ENCODE measurements around the gene NDUFA13.

NDUFA13 gene

GRCh38 chr19:19514215-19514657, 1.8 kb upstream of the NDUFA13 start:
- no peak for DNase-seq (ENCODE audit: low read depth, low spot score)
- no CpG with 5 or more reads among the region's 46 CpGs for WGBS (ENCODE audit: insufficient coverage, insufficient read length)
- no peaks in the 10 kb centered on the region for H3K9me3 ChIP-seq (ENCODE audit: control insufficient read depth, insufficient read depth, low read length)
- H3K4me1 ChIP-seq (ENCODE audit: control insufficient read depth, insufficient read depth, low read length): no peaks in the 10 kb centered on the region
- H3K27ac ChIP-seq (ENCODE audit: low read length): no peak overlapping the region
- no peaks in the 10 kb centered on the region for H3K27me3 ChIP-seq (ENCODE audit: control insufficient read depth, insufficient read depth, low read length)
- H3K4me3 ChIP-seq (ENCODE audit: low read length): no peak overlapping the region
- peaks cover 3% of the 10 kb centered on the region; the same call in 1 of the 2 replicates for H3K36me3 ChIP-seq (ENCODE audit: control insufficient read depth, insufficient read depth, low read length)

DNA sequence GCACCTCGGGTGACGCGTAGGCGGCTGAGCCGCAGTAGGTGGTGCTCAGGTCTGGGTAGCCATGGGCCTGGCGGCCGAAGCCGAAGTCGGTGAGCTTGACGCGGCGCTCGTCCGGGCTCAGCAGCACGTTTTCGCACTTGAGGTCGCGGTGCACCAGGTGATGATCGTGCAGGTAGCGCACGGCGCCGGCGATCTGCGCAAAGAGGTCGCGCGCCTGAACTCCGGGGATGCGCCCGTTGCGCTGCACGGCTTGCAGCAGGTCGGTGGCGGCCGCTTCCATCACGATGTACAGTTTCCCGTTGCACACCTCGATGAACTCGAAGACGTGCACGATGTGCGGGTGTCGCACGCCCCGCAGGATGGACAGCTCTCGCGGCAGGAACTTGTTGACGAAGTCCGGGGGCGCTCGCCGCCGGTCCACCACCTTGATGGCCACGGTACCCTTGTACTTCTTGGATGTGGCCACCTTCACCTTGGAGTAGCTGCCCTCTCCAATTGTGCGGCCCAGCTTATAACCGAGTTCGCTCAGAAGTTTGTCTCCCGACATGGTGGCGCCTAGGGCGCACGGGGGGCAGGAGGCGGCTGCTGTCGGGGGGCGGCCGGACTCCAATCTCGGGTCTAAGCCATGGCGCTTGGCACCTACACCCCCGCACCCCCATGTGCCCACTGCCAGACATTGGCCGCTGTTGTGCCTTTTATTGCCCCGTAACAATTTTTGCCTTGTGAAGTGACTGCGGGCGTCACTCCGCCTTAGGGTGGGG, 964 bp upstream of the NDUFA13 start, which contains the start of gene TSSK6:
TSSK6 (minus strand) TSS at position 668 of the 761 bp plus-strand sequence; CDS start at position 547, 121 bp downstream.
- WGBS (ENCODE audit: insufficient coverage, insufficient read length): no CpG with 5 or more reads among the region's 74 CpGs
- H3K4me3 ChIP-seq (ENCODE audit: low read length): peak within 1 kb of the TSS; percentile 75
- DNase-seq (ENCODE audit: low read depth, low spot score): no peak
- H3K4me1 ChIP-seq (ENCODE audit: control insufficient read depth, insufficient read depth, low read length): no peaks in the 10 kb centered on the region
- peaks cover 7% of the 10 kb centered on the region; the same call in 1 of the 2 replicates for H3K36me3 ChIP-seq (ENCODE audit: control insufficient read depth, insufficient read depth, low read length)
- no peaks in the 10 kb centered on the region for H3K27me3 ChIP-seq (ENCODE audit: control insufficient read depth, insufficient read depth, low read length)
- H3K9me3 ChIP-seq (ENCODE audit: control insufficient read depth, insufficient read depth, low read length): no peaks in the 10 kb centered on the region
- no peak within 1 kb of the TSS for H3K27ac ChIP-seq (ENCODE audit: low read length)

DNA sequence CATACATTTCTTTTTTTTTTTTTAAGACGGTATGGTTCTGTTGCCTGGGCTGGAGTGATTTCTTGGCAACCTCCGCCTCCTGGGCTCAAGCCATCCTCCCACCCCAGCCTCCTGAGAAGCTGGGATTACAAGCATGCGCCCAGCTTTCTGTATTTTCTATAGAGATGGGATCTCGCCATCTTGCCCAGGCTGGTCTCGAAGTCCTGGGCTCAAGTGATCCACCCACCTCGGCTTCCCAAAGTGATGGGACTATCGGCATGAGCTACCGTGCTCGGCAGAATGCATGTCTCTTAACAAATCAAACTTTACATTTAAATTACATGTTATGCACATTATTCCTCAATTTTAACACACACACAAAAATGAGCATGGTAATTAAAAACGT, 1.2 kb downstream of the NDUFA13 start:
- no peak overlapping the region for H3K4me3 ChIP-seq (ENCODE audit: low read length)
- no peak overlapping the region for H3K27ac ChIP-seq (ENCODE audit: low read length)
- no peaks in the 10 kb centered on the region for H3K27me3 ChIP-seq (ENCODE audit: control insufficient read depth, insufficient read depth, low read length)
- H3K4me1 ChIP-seq (ENCODE audit: control insufficient read depth, insufficient read depth, low read length): no peaks in the 10 kb centered on the region
- peaks cover 9% of the 10 kb centered on the region; the same call in 1 of the 2 replicates for H3K36me3 ChIP-seq (ENCODE audit: control insufficient read depth, insufficient read depth, low read length)
- no CpG with 5 or more reads among the region's 10 CpGs for WGBS (ENCODE audit: insufficient coverage, insufficient read length)
- no peak for DNase-seq (ENCODE audit: low read depth, low spot score)
- H3K9me3 ChIP-seq (ENCODE audit: control insufficient read depth, insufficient read depth, low read length): no peaks in the 10 kb centered on the region; the same call in 1 of the 2 replicates

GRCh38 chr19:19520989-19521388, 5.0 kb downstream of the NDUFA13 start:
- Histone ChIP-seq H3K27me3 (ENCODE audit: control insufficient read depth, insufficient read depth, low read length) (no peaks in the 10 kb centered on the region), H3K4me1 (ENCODE audit: control insufficient read depth, insufficient read depth, low read length) (0 out of 2 replicates have a peak, but pooled peaks cover 2% of the 10 kb centered on the region), H3K27ac (ENCODE audit: low read length) (no peak overlapping the region), H3K36me3 (ENCODE audit: control insufficient read depth, insufficient read depth, low read length) (peaks cover 8% of the 10 kb centered on the region; the same call in 1 of the 2 replicates), H3K4me3 (ENCODE audit: low read length) (no peak overlapping the region), H3K9me3 (ENCODE audit: control insufficient read depth, insufficient read depth, low read length) (no peaks in the 10 kb centered on the region; the same call in 1 of the 2 replicates)
- no CpG with 5 or more reads among the region's 6 CpGs for WGBS (ENCODE audit: insufficient coverage, insufficient read length)
- DNase-seq (ENCODE audit: low read depth, low spot score): no peak

DNA sequence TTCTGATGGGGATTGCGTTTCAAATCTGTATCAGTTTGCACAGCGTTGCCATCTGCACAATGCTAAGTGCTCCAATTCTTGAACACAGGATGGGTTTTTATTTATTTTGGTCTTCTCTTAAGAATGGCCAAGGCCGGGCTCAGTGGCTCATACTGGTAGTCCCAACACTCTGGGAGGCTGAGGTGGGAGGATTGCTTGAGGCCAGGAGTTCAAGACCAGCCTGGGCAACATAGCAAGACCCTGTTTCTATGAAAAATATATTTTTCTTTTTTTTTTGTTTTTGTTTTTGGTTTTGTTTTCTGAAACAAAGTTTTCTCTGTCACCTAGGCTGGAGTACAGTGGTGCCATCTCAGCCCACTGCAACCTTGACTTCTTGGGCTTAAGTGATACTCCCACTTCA, 7.2 kb downstream of the NDUFA13 start:
- no CpG with 5 or more reads among the region's 3 CpGs for WGBS (ENCODE audit: insufficient coverage, insufficient read length)
- Histone ChIP-seq H3K27me3 (ENCODE audit: control insufficient read depth, insufficient read depth, low read length) (no peaks in the 10 kb centered on the region), H3K4me1 (ENCODE audit: control insufficient read depth, insufficient read depth, low read length) (0 out of 2 replicates have a peak, but pooled peaks cover 2% of the 10 kb centered on the region), H3K9me3 (ENCODE audit: control insufficient read depth, insufficient read depth, low read length) (no peaks in the 10 kb centered on the region; the same call in 1 of the 2 replicates), H3K27ac (ENCODE audit: low read length) (no peak overlapping the region), H3K36me3 (ENCODE audit: control insufficient read depth, insufficient read depth, low read length) (peaks cover 14% of the 10 kb centered on the region), H3K4me3 (ENCODE audit: low read length) (no peak overlapping the region)
- no peak for DNase-seq (ENCODE audit: low read depth, low spot score)

DNA sequence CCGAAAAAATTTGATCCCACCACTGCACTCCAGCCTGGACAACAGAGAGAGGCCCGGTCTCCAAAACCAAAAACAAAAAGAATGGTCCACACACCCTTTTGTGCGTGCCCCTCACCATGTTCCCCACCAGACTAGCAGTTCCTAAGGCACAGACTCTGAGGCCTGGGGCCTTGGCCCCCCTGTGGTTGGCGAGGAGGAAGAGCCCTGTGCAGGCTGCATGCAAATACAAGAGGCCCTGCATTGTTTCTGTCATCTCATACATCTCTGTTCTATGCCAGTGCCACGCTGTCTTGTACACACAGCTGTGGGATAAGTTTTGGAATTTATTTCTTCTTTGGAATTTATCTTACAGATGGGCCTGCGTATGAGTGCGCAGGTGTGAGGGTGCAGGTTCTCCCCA, 8.0 kb downstream of the NDUFA13 start:
- Histone ChIP-seq H3K9me3 (ENCODE audit: control insufficient read depth, insufficient read depth, low read length) (no peaks in the 10 kb centered on the region; the same call in 1 of the 2 replicates), H3K27me3 (ENCODE audit: control insufficient read depth, insufficient read depth, low read length) (no peaks in the 10 kb centered on the region), H3K4me1 (ENCODE audit: control insufficient read depth, insufficient read depth, low read length) (0 out of 2 replicates have a peak, but pooled peaks cover 2% of the 10 kb centered on the region), H3K36me3 (ENCODE audit: control insufficient read depth, insufficient read depth, low read length) (peaks cover 16% of the 10 kb centered on the region), H3K27ac (ENCODE audit: low read length) (no peak overlapping the region), H3K4me3 (ENCODE audit: low read length) (no peak overlapping the region)
- no CpG with 5 or more reads among the region's 7 CpGs for WGBS (ENCODE audit: insufficient coverage, insufficient read length)
- no peak for DNase-seq (ENCODE audit: low read depth, low spot score)

DNA sequence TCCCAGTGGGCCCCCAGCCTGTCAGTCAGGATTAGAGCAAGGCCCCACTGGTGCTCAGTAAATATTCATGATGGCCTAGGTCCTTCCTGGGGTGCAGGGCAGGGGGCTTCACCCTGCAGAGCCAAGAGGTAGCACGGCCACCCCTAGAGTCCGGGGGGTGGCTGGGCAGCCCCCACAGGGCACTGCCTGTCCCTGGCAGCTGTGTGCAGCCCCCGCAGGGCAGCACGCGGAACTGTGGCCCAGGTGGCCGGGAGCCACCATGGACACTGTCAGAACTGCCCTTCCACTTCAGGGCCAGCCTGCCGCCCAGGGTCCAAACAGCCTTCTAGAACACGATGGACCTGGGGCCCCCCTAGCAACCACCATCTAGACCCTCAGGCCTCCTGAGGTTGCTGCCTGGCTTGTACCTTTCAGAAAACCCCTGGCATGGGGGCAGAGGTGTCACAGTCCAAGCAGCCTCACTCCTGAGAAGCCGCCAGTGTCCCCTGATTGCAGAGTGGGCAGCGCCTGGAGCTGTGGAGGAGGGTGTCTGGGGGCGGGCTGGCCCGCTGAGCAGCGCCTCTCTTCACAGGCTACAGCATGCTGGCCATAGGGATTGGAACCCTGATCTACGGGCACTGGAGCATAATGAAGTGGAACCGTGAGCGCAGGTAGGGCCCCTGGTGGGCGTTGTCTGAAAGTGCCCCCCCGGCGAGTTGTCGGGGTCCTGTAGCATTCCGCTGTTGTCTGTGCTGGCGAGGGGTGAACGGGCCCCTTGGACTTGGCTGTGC, 9.8 kb downstream of the NDUFA13 start:
- no peaks in the 10 kb centered on the region for H3K27me3 ChIP-seq (ENCODE audit: control insufficient read depth, insufficient read depth, low read length)
- peaks cover 11% of the 10 kb centered on the region for H3K36me3 ChIP-seq (ENCODE audit: control insufficient read depth, insufficient read depth, low read length)
- WGBS (ENCODE audit: insufficient coverage, insufficient read length): no CpG with 5 or more reads among the region's 23 CpGs
- no peak overlapping the region for H3K4me3 ChIP-seq (ENCODE audit: low read length)
- H3K27ac ChIP-seq (ENCODE audit: low read length): no peak overlapping the region
- H3K4me1 ChIP-seq (ENCODE audit: control insufficient read depth, insufficient read depth, low read length): 0 out of 2 replicates have a peak, but pooled peaks cover 2% of the 10 kb centered on the region
- no peaks in the 10 kb centered on the region; the same call in 1 of the 2 replicates for H3K9me3 ChIP-seq (ENCODE audit: control insufficient read depth, insufficient read depth, low read length)
- no peak for DNase-seq (ENCODE audit: low read depth, low spot score)

DNA sequence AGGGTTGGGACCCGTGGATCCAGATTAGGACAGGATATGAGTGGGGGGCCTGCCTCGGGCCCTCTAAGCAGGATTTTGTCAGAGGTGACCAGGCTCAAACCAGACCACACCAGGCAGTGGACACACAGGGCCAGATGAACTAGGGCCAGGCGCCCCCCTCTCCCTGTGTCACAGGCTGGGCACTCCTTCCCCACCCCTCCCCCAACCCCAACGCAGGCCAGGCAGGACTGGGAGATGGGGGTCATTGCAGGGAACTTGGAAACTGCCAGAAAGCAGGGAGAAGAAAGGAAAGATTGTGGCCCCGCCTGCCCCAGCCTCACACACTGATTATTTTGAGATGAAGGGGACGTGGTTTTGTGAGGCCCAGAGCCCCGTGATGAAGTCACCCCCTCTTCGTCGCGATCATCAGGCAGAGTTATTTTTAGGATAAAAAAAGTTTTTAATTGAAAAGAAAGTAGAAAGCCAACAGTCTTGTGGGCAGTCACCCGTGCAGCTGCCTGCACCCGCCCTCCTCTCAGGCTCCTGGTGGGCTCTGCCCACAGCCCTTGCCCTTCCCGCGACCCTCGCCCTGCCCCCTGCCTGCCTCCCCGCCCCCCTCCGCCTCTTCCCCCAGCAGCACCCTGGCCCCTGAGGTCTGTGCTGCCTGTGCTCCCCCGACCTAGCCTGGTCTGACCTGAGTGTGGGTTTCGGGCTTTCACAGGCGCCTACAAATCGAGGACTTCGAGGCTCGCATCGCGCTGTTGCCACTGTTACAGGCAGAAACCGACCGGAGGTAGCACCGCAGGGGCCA, 10.8 kb downstream of the NDUFA13 start:
- Histone ChIP-seq H3K9me3 (ENCODE audit: control insufficient read depth, insufficient read depth, low read length) (no peaks in the 10 kb centered on the region), H3K4me1 (ENCODE audit: control insufficient read depth, insufficient read depth, low read length) (0 out of 2 replicates have a peak, but pooled peaks cover 2% of the 10 kb centered on the region), H3K27ac (ENCODE audit: low read length) (no peak overlapping the region), H3K36me3 (ENCODE audit: control insufficient read depth, insufficient read depth, low read length) (peaks cover 11% of the 10 kb centered on the region), H3K27me3 (ENCODE audit: control insufficient read depth, insufficient read depth, low read length) (no peaks in the 10 kb centered on the region), H3K4me3 (ENCODE audit: low read length) (no peak overlapping the region)
- DNase-seq (ENCODE audit: low read depth, low spot score): no peak
- no CpG with 5 or more reads among the region's 28 CpGs for WGBS (ENCODE audit: insufficient coverage, insufficient read length)

- Histone ChIP-seq H3K27ac (ENCODE audit: low read length) (no peak overlapping the region), H3K4me3 (ENCODE audit: low read length) (no peak overlapping the region), H3K4me1 (ENCODE audit: control insufficient read depth, insufficient read depth, low read length) (0 out of 2 replicates have a peak, but pooled peaks cover 2% of the 10 kb centered on the region), H3K27me3 (ENCODE audit: control insufficient read depth, insufficient read depth, low read length) (no peaks in the 10 kb centered on the region), H3K36me3 (ENCODE audit: control insufficient read depth, insufficient read depth, low read length) (peaks cover 11% of the 10 kb centered on the region), H3K9me3 (ENCODE audit: control insufficient read depth, insufficient read depth, low read length) (no peaks in the 10 kb centered on the region)
- WGBS (ENCODE audit: insufficient coverage, insufficient read length): no CpG with 5 or more reads among the region's 9 CpGs
- no peak for DNase-seq (ENCODE audit: low read depth, low spot score)
Measured at GRCh38 chr19:19527371-19527656, 11.3 kb downstream of the NDUFA13 start.
